ENCODE measurements around the gene TDRD10.

DNA sequence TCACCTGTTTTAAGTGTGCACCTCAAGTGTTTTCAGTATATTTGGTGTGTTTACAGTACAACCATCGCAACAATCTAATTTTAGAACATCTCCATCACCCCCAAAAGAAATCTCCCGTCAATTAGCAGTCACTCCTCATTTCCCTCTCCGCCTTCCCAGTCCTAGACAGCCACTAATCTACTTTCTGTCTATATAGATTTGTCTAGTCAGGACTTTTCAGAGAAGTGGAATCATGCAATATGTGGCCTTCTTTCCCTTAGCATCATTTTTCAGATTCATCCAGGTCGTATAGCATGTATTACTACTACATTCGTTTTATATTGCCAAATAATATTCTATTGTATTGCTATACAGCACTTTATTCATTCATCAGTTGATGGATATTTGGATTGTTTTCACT lies 1.9 kb downstream of the TDRD10 start:
- TF ChIP-seq CTCF (IDR thresholded peaks at IDR 0.05; ENCODE audit: low read depth, low read length, missing input control) (no peak), FOXA1 (IDR thresholded peaks at IDR 0.05) (no peak), YY1 (IDR thresholded peaks at IDR 0.05) (no peak), HNF4G (IDR thresholded peaks at IDR 0.05) (no peak), TAF1 (conservative IDR thresholded peaks at IDR 0.05) (no peak), EGR1 (IDR thresholded peaks at IDR 0.05; ENCODE audit: low read depth in 2 of 2) (no peak)

Data from liver (tissue), 3 donors.